HCT116 (cell line): Measurements from ENCODE around the gene CHST11. TPM values are rescaled to one million over a fixed set of nuclear protein-coding genes. Genes with fewer than 3 reads are reported as not detected.

Source experiments
- ATAC-seq: fragments of 200-7000 bp; cut with Tn5 transposase; 2 replicates; pipeline ENCODE4 v1.9.1; 2020; ENCODE audit warnings: mild to moderate bottlenecking, moderate library complexity
- BruUV-seq: library from RNA; stranded (reverse); fragments of 400-500 nt; replicated peaks from 2 replicates; lab custom pipeline; 2021; lab: Mats Ljungman, UMichigan
- CTCF ChIA-PET: fragments of 300-600 bp; sonication (Branson Sonifier 250); formaldehyde crosslinking; loops from one replicate; lab custom pipeline; 2021; ENCODE audit warnings: antibody characterized with exemption; lab: Charles Lee
- POLR2A ChIA-PET: fragments of 300-600, 350-600 bp; sonication (Branson Sonifier 250); formaldehyde crosslinking; loops from one replicate; lab custom pipeline; 2021; ENCODE audit warnings: antibody characterized with exemption; lab: Charles Lee
- RAD21 ChIA-PET, 2 experiments: fragments of 300-600 bp; sonication (Branson Sonifier 250); formaldehyde crosslinking; loops; one replicate each; lab custom pipeline; 2023; ENCODE audit warnings: low total read pairs in 2 of 2; ENCODE audit not compliant: uncharacterized antibody in 2 of 2, unreplicated experiment in 2 of 2, low non-redundant PET in 1 of 2; lab: Charles Lee
- DNase-seq: peaks from one replicate; pipeline ENCODE4 v3.0.0-alpha.2; 2010; ENCODE audit warnings: low read depth, low spot score
- H2AFZ ChIP-seq: fragments of 200-600 bp; shearing (Covaris generic), sonication (generic); 2 replicates; pipeline ENCODE4 v1.6.1; 2017; ENCODE audit warnings: low read depth, mixed run types, mixed read lengths, antibody characterized with exemption, low read length; ENCODE audit not compliant: poor library complexity, severe bottlenecking
- H3K27ac ChIP-seq: 2 replicates; pipeline ENCODE4 v1.5.1; 2012; ENCODE audit warnings: low read depth, low read length
- H3K27me3 ChIP-seq: fragments of 200-600 bp; sonication (generic); 2 replicates; pipeline ENCODE4 v1.6.1; 2016; ENCODE audit warnings: mixed run types, low read length, mixed read lengths; ENCODE audit not compliant: insufficient read depth
- H3K36me3 ChIP-seq, 2 experiments: fragments of 200-500 bp in 1 of 2; fragments of 200-600 bp in 1 of 2; sonication (Bioruptor generic) in 1 of 2; sonication (generic) in 1 of 2; 2 replicates each; pipeline versions ENCODE4 v1.5.1 to v1.6.1; 2014 to 2016; ENCODE audit warnings: low read length in 2 of 2, inconsistent platforms in 1 of 2, mixed read lengths in 1 of 2, mixed run types in 1 of 2; ENCODE audit not compliant: insufficient read depth in 2 of 2, control insufficient read depth in 1 of 2
- H3K4me1 ChIP-seq, 2 experiments: fragments of 200-600 bp in 1 of 2; sonication (generic) in 1 of 2; 2 replicates each; pipeline versions ENCODE4 v1.5.1 to v1.6.1; 2012 to 2017; ENCODE audit warnings: low read length in 2 of 2, inconsistent platforms in 1 of 2, mild to moderate bottlenecking in 1 of 2, mixed read lengths in 1 of 2, mixed run types in 1 of 2, moderate library complexity in 1 of 2; ENCODE audit not compliant: insufficient read depth in 2 of 2, control insufficient read depth in 1 of 2
- H3K4me2 ChIP-seq: fragments of 200-600 bp; sonication (generic); 2 replicates; pipeline ENCODE4 v1.6.1; 2017; ENCODE audit warnings: mixed run types, low read length, mixed read lengths
- H3K4me3 ChIP-seq, 2 experiments: fragments of 200-600 bp in 1 of 2; sonication (generic) in 1 of 2; replicated peaks in 1 of 2; 2 replicates each; pipeline ENCODE4 v1.5.1; 2011 to 2016; ENCODE audit warnings: low read length in 2 of 2, control low read depth in 1 of 2, low read depth in 1 of 2, mild to moderate bottlenecking in 1 of 2, mixed read lengths in 1 of 2, mixed run types in 1 of 2
- H3K79me2 ChIP-seq: fragments of 200-600 bp; sonication (generic); 2 replicates; pipeline ENCODE4 v1.6.1; 2017; ENCODE audit warnings: mild to moderate bottlenecking, mixed run types, low read length, moderate library complexity, mixed read lengths; ENCODE audit not compliant: insufficient read depth
- H3K9ac ChIP-seq: fragments of 200-600 bp; sonication (generic); 2 replicates; pipeline ENCODE4 v1.6.1; 2016; ENCODE audit warnings: low read length, mixed read lengths
- H3K9me2 ChIP-seq: fragments of 200-600 bp; sonication (generic), shearing (Covaris generic); 2 replicates; pipeline ENCODE4 v1.6.1; 2017; ENCODE audit warnings: mixed run types, mild to moderate bottlenecking, moderate library complexity; ENCODE audit not compliant: insufficient read depth
- H3K9me3 ChIP-seq, 2 experiments: fragments of 200-500 bp in 1 of 2; fragments of 200-600 bp in 1 of 2; sonication (Bioruptor generic) in 1 of 2; sonication (generic) in 1 of 2; 2 replicates each; pipeline ENCODE4 v1.6.1; 2014 to 2017; ENCODE audit warnings: low read length in 2 of 2, mixed read lengths in 2 of 2, inconsistent platforms in 1 of 2, low read depth in 1 of 2, mild to moderate bottlenecking in 1 of 2, mixed run types in 1 of 2, moderate library complexity in 1 of 2; ENCODE audit not compliant: control insufficient read depth in 1 of 2, insufficient read depth in 1 of 2
- H4K20me1 ChIP-seq: fragments of 200-600 bp; sonication (generic), shearing (Covaris generic); 2 replicates; pipeline ENCODE4 v1.6.1; 2017; ENCODE audit warnings: mixed run types, mild to moderate bottlenecking, moderate library complexity; ENCODE audit not compliant: insufficient read depth
- ELF1 ChIP-seq: IDR thresholded peaks from 2 replicates; pipeline ENCODE4 v1.6.1; 2012; ENCODE audit warnings: low read depth, borderline replicate concordance
- EZH2phosphoT487 ChIP-seq: fragments of 200-600 bp; IDR thresholded peaks from 2 replicates; pipeline ENCODE4 v1.6.1; 2018; ENCODE audit warnings: antibody characterized with exemption, borderline replicate concordance
- JUND ChIP-seq: IDR thresholded peaks from 2 replicates; pipeline ENCODE4 v1.6.1; 2012
- MAX ChIP-seq: IDR thresholded peaks from 2 replicates; pipeline ENCODE4 v1.6.1; 2012
- POLR2A ChIP-seq: IDR thresholded peaks from 2 replicates; pipeline ENCODE4 v1.7.0; 2011; ENCODE audit warnings: borderline replicate concordance; ENCODE audit not compliant: insufficient read depth, insufficient read length; ENCODE audit errors: extremely low read depth
- POLR2AphosphoS5 ChIP-seq: IDR thresholded peaks from 2 replicates; pipeline ENCODE4 v1.6.1; 2011; ENCODE audit warnings: mild to moderate bottlenecking, low read depth, low read length, moderate library complexity
- RAD21 ChIP-seq: IDR thresholded peaks from 2 replicates; pipeline ENCODE4 v1.6.1; 2012; ENCODE audit warnings: low read depth, mild to moderate bottlenecking
- REST ChIP-seq: IDR thresholded peaks from 2 replicates; pipeline ENCODE4 v1.6.1; 2012; ENCODE audit warnings: low read depth
- SIN3A ChIP-seq: IDR thresholded peaks from 2 replicates; pipeline ENCODE4 v1.6.1; 2012; ENCODE audit warnings: low read depth
- SP1 ChIP-seq: IDR thresholded peaks from 2 replicates; pipeline ENCODE4 v1.6.1; 2012; ENCODE audit warnings: low read depth
- TCF7L2 ChIP-seq: IDR thresholded peaks from 2 replicates; pipeline ENCODE4 v1.7.0; 2011; ENCODE audit warnings: borderline replicate concordance, inconsistent platforms; ENCODE audit not compliant: insufficient read depth, insufficient read length; ENCODE audit errors: extremely low read depth
- YY1 ChIP-seq: IDR thresholded peaks from 2 replicates; pipeline ENCODE4 v1.6.1; 2011; ENCODE audit warnings: low read length, low read depth, moderate library complexity, mild to moderate bottlenecking; ENCODE audit not compliant: insufficient replicate concordance; ENCODE audit errors: extremely low read depth
- intact Hi-C: fragments of 100-400 bp; cut with micrococcal nuclease; formaldehyde crosslinking; loops from 2 replicates; pipeline ENCODE4 v1.10.0; 2022
- total RNA-seq: library from RNA; stranded (reverse); gene quantifications from one replicate; pipeline ENCODE4 v1.2.1, GENCODE V29; 2021; ENCODE audit not compliant: unreplicated experiment

The CHST11 gene
- total RNA-seq, 1 experiment from 2014 or later, result 10.1 TPM

DNA sequence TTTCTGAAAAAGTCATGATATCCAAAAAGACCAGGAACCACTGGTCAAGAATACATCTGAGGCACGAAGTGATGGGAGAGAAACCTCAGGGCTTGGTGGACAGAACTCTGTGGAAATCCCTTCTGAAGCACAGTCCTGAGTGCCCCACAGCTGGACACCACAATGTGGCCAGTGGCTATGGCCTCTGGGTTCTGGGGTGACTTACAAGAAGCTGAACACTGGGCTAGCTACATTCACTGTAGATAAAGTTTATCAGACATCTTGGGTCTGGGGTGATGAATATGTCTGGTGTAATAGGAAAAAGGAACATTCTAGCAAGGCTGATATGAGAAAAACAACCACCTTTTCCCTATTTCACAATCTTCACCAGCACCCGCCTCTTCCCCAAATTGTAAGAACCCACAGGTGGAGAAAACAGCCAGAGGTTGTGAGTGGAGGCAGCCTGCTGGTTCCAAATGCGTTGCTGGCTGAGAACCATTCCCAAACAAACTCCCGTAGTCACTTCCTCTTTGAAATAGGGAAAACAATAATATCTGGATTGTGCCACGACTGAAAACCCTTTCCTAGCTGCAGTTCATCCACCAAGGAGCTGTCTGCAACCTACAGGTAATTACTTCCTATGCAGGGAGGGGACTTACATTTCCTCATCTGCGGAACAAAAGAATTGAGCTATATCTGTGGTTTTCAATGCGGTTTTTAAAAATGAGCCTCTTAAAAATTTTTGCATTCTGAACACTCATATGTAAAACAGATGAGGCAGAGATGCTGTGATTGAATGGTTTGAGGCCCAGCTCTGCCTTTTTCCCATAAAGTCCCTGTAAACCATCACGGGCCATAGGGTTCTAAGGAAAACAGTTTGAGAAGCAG lies 307.7 kb downstream of the CHST11 start:
- no peaks in the 10 kb centered on the region for H3K9me3 ChIP-seq
- H3K9me2 ChIP-seq, result no peaks in the 10 kb centered on the region
- no peak overlapping the region for H2AFZ ChIP-seq
- no peak overlapping the region for H3K4me3 ChIP-seq
- no peak overlapping the region for H3K27ac ChIP-seq
- ChIA-PET RAD21 (no interaction called here), CTCF (no interaction called here), POLR2A (no interaction called here)
- no peaks in the 10 kb centered on the region for H4K20me1 ChIP-seq
- ATAC-seq, result no peak
- no peaks in the 10 kb centered on the region for H3K36me3 ChIP-seq
- TF ChIP-seq SIN3A, result no peak
- H3K27me3 ChIP-seq, result no peaks in the 10 kb centered on the region
- H3K9ac ChIP-seq, result no peak overlapping the region
- no peaks in the 10 kb centered on the region for H3K4me1 ChIP-seq
- BruUV-seq, result no TSS peak
- no peaks in the 10 kb centered on the region for H3K79me2 ChIP-seq
- intact Hi-C loops, result no loop called here
- DNase-seq, result no peak
- H3K4me2 ChIP-seq, result no peak overlapping the region

GRCh38 chr12:104767261-104767660 lies 310.5 kb downstream of the CHST11 start:
- ATAC-seq (no peak), DNase-seq (no peak)
- no TSS peak for BruUV-seq
- no peaks in the 10 kb centered on the region for H3K36me3 ChIP-seq
- no peaks in the 10 kb centered on the region for H3K9me3 ChIP-seq
- H3K79me2 ChIP-seq, result no peaks in the 10 kb centered on the region
- TF ChIP-seq RAD21 (no peak), SIN3A (no peak), POLR2AphosphoS5 (no peak), ELF1 (no peak), POLR2A (no peak), EZH2phosphoT487 (no peak), SP1 (no peak), YY1 (no peak), MAX (no peak), JUND (no peak), TCF7L2 (no peak), REST (no peak)
- H3K4me2 ChIP-seq, result no peak overlapping the region
- H3K4me1 ChIP-seq, result no peaks in the 10 kb centered on the region
- intact Hi-C loops, result no loop called here
- H3K27me3 ChIP-seq, result no peaks in the 10 kb centered on the region
- no peak overlapping the region for H3K27ac ChIP-seq
- H3K9ac ChIP-seq, result no peak overlapping the region
- ChIA-PET POLR2A (no interaction called here), CTCF (no interaction called here), RAD21 (no interaction called here)
- H2AFZ ChIP-seq, result no peak overlapping the region
- no peaks in the 10 kb centered on the region for H4K20me1 ChIP-seq
- H3K4me3 ChIP-seq, result no peak overlapping the region
- no peaks in the 10 kb centered on the region for H3K9me2 ChIP-seq
